NCI-H460 (cell line): ENCODE results near the gene MYL7. TPM values are rescaled to one million over a fixed set of nuclear protein-coding genes. Genes with fewer than 3 reads are reported as not detected.

Source experiments
- DNase-seq: peaks from one replicate; pipeline ENCODE4 v3.0.0-alpha.2; 2016; ENCODE audit warnings: low read depth; ENCODE audit errors: extremely low read depth
- total RNA-seq: library from RNA; depleted of rRNA; stranded (reverse); fragments of >200 nt; shearing (Covaris generic); gene quantifications from 2 replicates; pipeline ENCODE4 v1.2.3, GENCODE V29; 2014

MYL7 gene
- total RNA-seq, 1 experiment from 2014 or later: not detected

DNA sequence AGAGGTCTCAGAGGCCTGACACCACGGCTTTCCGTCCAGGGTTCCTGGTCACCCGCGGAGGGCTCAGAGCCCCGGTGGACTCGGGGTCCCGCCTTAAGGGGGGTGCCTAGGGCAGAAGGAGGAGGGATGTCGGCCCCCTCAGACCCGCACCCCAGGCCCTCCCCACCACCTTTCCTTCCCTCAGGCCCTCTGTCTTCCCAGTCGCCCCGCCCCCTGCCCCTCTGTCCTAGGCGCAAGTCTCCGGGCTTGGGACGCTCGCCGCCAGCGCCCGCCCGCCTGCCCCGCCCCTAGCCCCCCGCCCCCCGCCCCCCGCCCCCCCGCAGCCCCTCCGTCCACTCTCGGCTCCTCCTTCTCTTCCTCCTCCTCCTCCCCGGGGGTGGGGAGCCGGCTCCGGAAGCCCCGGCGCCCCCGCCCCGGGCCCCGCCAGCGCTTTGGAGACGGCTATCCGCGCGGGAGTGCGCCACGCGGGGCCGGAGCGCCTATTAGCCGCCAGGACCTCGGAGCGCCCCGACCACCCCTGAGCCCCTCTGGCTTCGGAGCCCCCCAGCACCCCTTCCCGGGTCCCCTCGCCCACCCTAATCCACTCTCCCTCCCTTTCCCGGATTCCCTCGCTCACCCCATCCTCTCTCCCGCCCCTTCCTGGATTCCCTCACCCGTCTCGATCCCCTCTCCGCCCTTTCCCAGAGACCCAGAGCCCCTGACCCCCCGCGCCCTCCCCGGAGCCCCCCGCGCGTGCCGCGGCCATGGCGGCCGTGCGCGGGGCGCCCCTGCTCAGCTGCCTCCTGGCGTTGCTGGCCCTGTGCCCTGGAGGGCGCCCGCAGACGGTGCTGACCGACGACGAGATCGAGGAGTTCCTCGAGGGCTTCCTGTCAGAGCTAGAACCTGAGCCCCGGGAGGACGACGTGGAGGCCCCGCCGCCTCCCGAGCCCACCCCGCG is 36.9 kb downstream of the MYL7 start, which contains the start of gene AEBP1:
Gene AEBP1, plus strand, starts transcription at position 423 of the 937 bp plus-strand sequence. Its CDS starts 321 bp downstream, at position 744.
- no peak for DNase-seq

DNA sequence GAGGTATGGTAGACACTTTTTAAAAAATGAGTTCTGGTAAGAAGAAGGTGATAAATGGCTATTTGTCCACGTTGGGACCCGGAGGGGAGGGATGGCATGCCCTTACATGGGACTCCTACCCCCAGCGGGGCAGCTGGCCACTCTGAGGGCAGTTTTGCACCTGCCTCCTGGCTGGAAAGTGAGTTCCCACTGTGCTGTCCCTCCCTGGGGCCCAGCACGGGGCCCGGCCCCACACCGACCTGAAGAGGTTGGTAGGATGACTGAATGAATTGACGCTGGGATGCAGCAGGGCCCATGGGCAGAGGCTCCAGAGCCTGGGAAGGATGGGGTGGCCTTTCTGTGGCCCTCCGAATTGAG is 37.6 kb downstream of the MYL7 start:
- DNase-seq: no peak

DNA sequence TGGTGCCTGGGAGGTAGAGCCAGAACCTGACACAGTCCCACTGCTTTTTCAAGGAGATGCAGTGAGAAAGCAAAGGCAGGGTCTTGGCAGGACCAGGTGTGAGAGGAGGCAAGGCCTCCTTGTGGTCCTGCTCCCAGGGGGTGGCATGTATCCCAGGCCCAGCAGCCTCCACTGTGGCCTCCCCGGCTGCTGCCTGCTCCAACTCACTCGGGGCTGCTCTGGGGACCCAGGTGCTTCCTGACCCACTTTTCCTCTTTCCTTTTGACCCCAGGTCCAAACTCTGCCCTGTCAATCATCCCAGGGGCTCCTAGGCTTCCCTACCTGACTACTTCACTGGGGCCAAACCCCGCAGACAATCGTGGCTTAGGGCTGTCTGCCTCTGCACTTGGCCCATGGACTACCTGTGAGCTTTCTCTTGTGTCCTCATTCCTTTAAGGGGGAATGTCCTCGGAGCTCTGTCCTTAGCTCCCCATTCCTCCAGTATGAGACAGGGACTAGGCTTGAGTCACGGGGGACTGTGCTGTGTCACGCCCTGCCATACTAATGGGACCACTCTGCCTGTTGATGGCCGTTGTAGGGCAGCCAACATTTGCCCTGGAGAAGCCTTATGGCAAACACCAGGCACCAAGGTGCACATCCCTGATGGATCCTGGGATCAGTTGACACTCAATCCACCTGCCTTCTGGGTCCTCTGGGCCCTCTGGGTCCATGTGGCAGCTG is 38.1 kb downstream of the MYL7 start:
- DNase-seq: no peak

DNA sequence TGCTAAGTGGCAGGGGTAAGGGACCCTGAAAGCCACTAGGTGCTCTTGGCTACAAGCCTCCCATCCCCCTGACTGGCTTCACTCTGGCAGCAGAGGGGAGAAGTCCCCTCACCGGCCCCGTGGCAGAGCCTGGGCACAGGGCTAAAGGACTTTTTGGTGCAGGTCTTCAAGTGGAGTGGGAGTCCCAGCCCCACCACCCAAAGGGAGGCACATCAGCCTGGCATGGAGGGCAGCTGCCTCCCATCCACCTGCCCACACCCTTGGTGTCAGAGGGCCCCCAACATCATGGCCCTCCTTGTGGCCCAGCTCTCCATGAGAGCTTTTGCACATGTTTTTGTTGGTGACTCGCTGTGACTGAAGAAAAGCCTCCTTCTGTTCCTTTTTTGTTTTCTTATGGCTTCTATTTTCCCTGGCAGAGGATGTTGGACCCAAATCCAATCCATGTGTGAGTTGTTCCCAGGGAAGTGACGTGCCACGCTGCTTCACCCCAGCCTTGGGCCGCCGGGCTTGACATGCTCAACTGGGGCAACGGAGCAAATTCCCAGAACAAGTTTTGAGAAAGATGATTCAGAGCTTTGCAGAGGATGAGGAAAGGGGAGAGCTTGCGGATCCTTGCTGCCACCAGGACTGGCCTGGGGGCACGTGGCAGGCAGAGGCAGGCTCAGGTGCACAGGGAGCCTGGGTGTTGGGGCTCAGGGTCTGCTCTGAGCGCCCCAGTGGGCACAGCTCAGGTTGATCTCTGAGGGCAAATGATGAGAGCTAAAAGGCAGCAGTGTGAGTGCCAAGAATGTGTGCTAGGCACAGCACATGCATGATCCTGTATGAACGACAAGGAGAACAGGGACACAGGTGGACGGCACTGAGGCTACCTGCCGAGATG is 38.9 kb downstream of the MYL7 start:
- DNase-seq: no peak

DNA sequence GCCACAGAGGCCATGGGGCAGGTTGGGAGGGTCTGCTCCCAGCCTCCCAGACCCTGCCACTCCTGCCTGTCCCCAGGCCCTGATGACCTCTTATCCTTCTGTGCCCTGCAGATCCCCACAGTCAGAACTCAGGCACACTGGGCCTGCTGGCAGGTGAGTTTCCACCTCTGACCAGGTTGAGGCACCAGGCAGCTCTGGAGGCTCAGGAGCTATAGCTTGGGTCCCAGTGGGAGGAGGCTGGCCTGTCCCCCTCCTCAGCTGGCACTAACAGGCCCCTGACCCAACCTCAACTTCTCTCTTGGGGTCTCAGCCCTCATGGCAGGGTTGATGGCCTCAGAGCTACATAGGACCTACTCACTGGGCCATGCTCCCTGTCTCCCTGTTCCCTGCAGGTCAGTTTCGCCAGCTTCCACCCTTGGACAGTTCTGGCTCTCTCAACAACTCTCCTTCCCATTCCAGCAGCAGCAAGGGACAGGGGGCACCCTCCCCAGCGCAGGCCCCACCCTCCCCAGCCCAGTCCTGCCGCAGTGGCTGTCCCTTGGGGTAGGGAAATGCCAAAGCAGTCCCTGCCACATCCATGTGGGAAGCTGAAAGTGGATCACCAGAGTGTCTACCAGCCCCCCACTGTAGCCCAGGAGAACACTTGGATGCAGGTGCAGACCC is 39.7 kb downstream of the MYL7 start:
- no peak for DNase-seq

DNA sequence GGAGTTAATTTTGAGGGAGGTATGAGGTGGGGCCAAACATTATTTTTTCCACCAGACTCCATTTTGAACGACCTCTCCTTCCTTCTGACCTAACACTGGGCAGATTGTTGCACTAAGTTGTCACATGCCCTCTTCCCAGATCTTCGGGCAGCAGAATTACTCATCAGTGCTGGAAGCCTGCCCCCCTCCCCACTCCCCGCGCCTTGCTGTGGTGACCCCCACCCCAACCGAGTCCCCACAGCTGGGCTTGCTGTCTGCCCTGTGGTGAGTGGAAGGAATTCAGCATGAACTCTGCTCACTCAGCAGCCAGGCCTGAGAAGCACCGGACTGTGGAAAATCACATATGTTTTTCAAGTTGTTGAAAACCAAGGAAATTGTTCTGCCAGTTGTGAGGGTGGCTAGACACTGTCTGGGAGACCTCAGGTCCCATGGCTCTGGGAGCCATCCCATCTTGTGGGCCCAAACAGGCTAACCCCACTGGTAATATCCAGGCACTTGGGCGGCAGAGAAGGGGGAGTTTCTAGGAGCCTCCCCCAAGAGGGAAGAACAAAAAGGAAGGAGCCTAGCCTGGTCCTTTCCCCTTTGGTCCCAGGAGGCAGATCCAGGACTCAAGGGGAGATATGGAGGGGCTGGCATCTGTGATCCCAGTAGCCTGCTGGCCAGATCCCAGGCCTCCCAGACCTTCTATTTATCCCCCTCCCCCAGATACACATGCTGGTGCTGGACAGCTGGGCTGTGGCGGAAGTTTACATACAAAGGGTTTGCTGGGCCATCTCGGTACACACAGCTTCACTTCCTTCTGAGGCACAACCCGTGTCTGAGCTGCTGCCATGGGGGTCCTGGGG is 40.5 kb downstream of the MYL7 start:
- no peak for DNase-seq

DNA sequence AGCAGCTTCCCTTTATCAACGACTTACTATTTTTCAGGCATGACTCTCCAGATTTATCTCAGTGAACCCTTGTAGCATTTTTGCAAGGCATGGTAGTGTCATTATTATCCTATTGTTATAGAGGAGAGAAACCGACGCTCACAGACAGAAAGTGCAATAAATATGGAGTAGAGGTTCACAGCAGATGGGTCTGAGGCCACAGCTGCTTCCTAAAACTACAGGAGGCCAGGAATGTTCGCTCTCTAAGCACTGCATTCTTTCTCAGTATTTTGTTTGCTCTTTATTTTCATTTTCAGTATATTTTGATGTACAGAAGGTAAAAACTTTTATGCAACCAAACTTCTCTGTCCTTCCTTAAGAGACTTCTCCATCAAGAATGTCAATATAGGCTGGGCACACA is 41.5 kb downstream of the MYL7 start:
- no peak for DNase-seq

DNA sequence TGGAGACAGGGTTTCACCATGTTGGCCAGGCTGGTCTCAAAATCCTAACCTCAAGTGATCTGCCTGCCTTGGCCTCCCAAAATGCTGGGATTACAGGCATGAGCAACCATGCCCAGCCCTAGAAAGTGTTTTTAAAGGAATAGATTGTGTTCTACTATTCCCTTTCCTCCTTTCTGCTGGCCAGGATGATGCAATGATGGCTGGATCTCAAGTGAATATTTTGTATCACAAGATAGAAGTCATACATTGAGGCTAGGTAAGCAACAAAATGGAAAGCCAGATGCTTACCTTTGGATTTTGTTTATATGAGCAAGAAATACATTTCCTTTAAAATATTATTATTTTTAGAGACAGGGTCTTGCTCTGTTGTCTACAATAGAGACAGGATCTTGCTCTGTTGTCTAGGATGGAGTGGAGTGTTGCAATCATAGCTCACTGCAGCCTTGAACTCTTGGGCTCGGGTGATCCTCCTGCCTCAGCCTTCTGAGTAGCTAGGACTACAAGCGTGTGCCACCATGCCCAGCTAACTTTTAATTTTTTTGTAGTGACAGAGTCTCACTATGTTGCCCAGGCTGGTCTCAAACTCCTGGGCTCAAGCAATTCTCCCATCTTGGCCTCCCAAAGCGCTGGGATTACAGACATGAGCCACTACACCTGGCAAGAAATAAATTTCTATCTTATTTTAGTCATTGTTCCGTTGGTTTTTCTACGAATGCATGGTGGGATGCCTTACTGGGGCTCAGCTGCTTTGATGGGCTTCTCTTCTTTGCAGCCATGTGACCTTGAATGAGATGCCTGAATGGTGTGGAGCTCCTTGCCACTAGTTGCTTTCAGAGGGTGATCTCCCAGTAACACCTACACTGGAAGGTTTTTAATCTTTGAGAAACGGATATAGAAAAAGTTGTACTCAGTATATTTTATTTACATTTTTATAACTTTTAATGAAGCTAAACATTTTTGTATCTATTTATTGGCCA is 42.8 kb downstream of the MYL7 start:
- DNase-seq: no peak

DNA sequence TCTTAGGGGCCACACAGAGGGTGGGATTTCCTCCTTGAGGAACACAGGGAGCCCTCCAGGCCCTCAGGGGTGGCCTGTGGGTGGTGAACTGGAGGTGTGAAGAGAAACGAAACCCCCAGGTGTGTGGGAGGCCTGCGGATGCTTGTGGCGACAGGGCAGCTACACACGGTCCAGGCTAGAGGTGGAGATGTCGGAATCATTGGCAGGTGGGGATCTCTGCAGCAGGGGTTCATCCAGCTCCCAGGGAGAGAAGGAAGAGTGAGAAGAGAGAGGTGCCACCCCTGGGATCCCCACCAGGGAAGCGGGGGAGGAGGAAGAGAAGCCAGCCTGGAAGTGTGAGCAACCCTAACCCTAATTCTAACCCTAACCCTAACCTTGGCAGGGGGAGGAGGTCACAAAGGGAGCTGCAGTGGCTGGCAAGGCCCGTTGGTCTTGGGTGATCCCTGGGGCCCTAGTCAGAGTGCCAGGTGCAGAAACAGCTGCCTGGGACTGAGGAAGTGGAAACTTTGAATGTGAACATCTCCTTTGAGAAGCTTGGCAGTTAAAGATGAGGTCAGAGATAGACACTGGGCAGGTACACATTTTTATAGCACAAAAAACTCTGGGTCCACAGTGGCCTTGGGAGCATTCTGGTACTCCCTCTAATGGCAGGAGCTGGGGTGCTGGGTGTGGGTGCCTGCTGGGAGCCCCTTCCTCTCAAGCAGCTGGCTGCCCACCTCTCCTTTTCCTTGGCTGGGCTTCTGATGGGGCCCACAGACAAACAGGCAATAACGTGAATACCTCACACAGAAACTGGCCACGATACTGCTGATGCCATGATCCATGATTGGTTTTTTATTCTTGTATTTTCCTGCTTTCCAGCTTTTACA is 43.8 kb downstream of the MYL7 start:
- DNase-seq: no peak

DNA sequence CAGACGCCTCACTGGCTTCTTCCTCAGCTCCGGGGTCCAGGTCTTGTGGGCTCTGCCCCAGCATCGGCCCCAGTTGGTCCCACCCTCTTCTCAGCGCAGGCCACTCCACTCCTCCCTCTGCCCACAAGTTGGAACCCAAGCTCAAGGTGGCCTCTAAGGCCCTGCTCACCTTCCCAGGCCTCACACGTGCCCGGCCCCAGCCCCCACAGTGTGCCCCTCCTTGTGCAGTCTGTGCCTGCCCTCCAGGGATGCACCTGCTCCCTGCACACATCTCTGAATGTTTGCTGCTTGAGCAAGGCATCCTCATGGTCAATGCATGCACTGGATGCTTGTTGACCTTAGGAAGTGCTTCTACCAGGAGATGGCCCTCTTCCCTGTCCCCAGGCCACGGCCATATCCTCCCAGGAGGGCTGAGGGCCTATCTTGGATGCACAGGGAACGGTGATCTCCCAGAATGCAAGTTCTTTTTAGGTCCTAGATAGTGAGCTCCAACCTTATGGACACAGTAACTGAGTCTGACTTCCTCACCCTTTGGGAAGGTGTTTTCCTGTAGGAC is 44.7 kb downstream of the MYL7 start:
- DNase-seq: no peak

DNA sequence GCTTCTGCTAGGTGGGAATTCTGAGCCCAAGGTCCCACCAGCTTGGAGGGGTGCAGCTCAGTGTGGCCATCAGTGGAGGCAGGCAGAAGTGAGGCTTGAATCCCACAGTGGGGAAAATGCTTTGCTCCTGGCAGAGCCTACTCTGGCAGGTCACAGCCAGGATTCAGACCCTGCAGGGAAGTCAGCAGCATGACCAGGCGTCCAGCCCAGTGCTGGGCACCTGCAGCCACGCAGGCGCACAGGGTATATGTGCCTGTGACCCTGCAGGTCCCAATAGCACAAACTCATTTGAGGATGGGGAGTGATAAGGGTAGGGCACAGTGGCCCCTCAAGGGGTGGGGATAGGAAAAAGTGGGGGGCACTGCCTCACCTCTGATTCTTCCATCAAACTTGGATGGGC is 45.4 kb downstream of the MYL7 start:
- DNase-seq: no peak

DNA sequence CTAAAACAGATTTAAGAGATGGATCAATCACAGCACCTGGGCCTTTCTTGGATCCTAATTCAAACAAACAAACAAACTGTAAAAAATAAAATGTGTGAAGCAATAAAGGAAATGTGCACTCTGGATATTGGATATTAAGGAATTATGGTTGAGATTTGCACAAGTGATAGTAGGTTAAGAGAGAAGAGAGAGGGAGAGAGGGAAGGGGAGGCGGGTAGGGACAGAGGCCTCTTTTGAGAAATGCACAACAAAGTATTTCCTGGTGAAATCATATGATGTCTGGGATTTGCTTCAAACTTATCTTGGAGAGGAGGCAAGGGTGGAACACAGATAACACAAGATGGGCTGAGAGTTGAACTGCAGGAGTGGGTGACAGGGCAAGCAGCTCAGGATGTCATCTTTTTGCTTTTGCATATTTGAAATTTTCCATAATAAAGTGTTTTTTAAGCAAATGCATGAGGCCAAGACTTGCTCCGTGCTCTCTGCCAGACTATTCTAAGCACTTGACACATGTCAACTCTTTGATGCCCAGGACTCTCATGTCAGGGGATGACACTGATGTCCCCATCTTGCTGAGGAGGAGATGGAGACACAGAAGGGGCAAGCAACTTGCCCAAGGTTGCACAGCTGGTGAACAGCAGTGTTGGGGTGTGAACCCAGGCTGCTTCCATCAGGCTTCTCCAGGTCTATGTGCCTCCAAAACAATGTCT is 46.1 kb downstream of the MYL7 start:
- DNase-seq: no peak

DNA sequence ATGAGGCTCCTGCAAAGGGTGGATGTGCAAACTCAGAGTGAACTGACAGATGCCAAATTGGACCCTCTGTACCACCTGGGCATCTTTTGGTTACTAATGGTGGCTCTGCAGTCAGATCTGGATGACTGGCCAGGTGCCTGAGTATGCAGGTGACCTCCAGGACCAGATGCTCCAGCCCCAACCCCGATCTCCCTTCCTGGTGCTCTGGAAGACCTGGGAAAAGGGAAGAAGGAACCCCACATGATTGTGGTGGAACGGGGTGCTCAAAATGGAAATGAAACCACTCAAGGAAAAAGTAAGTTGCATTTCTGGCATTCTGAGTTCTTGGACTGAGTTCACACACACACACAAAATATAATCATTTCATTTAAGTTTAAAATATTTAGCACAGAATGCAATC is 46.8 kb downstream of the MYL7 start:
- no peak for DNase-seq

DNA sequence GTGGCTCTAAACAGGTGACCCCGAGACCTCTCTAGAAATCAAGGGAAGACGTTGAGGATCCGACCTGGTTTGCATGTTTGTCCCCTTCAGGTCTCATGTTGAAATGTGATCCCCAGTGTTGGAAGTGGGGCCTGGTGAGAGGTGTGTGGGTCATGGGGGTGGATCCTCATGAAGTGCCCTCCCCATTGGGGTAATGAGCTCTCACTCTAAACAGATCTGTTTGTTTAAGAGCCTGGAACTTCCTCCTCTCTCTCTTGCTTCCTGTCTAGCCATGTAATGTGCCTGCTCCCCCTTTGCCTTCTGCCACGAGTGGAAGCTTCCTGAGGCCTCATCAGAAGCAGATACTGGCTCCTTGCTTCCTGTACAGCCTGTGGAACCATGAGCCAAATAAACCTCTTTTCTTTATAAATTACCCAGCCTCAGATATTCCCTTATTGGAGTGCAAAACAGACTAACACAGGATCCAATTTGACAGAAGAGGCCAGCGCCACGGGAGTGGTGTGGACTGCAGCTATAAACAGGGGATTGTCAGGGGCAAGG is 48.0 kb downstream of the MYL7 start:
- DNase-seq: no peak
